ENCODE measurements around the gene GATAD2B.

- TF ChIP-seq CTCF (IDR thresholded peaks at IDR 0.05; ENCODE audit: low read length): no peak
- TF ChIP-seq EZH2 (IDR thresholded peaks at IDR 0.05; ENCODE audit: borderline replicate concordance, low read length): no peak
These were observed 45.7 kb downstream of the GATAD2B start for GRCh38 chr1:153877112-153877511.

Data from OCI-LY1 (cell line).